Stimulated activated CD4-positive, alpha-beta T cell treated with anti-CD3 and anti-CD28 coated beads, Interleukin-1b, Interleukin-23, amount 100 ng/mL, for 24 hours (primary cell): ENCODE data around the gene GPR141.
"Not testable (repeated sequence)": the region's sequence is repeated elsewhere in the genome, so short reads cannot be mapped to it uniquely, and the experiment has no call there.

Experiments used
- DNase-seq, 4 experiments: peaks; one replicate each; pipeline ENCODE4 v3.0.0-alpha.2; 2020; ENCODE audit warnings: low read depth in 4 of 4, low spot score in 1 of 4

GPR141 gene

DNA sequence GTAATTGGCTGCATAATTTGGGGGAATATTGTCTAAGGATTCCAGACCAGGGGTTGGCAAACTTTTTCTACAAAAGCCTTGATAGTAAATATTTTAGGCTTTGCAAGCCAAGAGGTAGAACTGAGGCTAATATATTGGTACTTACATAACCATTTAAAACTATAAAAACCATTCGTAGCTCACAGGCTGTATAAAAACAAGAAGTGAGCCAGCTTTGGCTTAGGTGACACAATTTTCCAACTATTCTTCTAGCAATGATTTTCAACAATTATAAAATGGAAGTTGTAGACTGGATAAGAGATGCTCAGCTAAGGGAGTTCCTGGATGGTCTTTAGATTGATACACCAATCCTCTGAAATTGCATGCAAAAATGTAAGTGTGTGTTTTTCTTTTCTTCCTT lies 1.4 kb downstream of the GPR141 start:
- DNase-seq: no peak

DNA sequence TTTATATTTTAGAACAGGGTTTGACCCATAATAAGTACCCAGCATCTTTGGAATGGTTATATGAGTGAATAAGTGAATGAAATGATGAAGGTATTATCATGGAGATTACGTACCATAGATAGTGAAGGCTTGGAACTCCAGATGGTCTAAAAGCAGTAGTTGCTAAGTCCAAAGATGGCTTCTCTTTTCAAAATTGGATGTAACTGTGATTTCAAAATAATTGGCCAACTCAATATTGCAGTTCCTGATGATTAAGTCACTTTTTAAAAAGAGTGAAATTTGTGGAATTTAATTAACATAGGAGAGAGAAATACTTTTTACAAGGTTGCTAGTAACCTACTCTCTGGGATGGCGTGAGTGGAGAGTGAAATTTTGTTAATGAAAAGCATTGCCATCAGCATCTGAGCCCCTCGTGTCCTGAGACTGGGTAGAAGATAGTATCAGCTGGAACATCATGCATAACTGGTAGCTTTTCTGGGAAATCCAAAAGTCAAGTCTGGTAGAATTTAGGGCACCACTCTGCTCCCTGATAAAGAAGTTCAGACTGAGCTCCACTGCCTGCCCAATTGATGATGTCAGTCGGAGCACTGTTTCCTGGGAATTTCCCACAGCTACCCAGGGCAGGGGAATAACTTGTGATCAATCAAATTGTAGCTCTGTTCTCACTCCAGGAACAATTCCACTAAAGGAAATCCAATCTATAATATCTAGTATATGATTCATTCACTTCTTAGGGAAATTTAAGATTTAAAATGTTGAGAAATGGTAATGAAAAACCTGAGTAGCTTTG lies 3.2 kb downstream of the GPR141 start:
- no peak for DNase-seq

DNA sequence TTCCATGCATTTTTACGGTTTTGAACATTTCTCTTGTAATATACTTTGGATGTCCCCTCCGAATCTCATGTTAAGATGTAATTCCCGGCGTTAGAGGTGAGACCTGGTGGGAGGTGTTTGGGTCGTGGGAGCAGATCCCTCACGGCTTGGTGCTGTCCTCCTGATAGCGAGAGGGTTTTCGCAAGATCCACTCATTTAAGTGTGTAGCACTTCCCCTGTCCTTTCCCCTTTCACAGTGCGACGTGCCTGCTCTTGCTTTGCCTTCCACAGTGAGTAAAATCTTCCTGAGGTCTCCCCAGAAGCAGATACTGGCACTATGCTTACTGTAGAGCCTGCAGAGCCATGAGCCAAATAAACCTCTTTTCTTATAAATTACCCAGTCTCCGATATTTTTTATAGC lies 6.6 kb downstream of the GPR141 start:
- no peak for DNase-seq

DNA sequence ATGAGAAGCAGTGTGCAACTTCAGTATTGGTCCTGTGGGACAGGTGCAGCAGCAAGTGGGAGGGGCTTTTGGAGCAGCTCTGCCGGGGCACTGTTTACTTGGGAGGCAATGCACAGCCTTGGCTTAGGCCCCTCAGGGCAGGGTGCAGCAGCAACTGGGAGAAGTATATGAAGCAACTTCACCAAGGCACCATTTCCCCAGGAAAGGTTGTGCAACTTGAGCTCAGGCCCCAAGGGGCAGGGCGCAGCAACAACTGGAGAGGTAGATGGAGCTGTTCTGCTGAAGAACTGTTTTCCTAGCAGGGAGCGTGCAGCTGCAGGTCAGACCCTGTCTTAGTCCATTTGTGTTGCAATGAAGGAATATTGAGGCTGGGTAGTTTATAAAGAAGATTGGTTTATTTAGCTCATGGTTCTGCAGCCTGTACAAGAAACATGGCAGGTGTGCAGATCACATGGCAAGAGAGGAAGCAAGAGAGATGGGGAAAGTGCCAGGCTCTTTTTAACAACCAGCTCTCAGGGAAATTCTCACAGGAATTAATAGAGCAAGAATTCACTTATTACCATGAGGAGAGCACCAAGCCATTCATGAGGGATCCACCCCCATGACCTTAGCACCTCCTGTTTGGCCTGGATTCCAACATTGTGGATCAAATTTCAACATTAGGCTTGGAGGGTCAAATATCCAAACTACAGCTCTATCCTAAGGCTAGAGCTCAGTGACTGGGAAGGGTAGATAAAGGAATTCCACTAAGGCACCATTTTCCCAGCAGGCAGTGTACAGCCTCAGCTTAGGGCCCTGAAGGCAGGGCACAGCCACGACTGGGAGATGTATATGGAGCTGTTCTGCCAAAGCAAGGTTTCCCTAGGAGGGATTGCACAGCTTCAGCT lies 10.9 kb downstream of the GPR141 start:
- DNase-seq: no peak

DNA sequence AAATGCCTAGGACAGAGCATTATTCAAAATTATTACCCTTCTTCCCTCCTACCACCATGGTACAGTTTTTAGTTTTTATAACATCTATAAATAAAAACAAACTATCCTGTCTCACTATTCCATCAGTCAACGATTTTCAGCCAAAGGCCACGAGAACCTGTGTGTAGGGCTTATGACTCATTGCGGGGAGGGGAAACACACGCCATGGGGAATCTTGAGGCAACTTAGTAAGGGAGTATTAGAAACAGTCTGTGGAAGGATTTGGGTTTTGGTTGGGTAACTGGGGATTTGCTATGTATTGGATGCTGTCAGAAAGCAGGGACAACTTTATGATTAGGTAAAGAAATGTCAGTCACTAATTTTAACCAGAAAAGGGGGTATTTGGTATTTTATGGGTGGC lies 14.7 kb downstream of the GPR141 start:
- DNase-seq: no peak

DNA sequence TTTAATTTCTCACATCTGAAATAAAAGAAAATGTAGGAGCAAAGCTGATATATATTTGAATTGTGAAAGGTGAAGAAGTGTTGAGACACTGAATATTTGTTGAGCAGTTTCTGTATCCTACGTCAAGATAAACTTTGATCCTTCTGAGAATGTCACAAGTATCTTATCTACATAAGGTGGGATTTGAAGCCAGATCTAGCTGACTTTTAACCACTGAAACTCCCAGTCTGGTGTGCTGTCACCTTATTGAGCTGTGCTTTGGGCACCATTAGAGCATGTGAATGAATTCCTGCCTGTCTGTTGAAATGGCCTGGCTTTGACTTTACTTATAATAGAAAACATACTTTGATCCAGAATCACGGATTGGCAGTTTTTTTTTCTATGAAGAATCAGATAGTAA lies 15.2 kb downstream of the GPR141 start:
- DNase-seq: no peak

DNA sequence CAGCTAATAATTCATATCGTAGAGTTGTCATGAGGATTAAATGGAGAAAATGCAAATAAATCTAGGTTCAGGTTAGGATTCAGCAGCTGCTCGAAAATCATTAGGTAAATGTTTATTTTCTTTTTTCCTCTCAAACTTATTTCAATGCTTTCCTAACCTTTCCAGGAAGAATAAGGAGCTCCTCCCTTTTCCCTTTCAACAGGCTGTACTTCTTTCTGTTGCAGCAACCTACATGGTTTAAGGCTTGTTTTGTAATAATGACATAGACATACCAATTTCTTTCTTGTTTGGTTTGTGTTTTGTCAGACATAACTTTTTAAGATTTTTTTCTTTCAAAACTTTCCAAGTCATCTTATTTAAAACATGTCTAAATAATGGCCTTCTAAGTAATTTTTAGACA lies 18.2 kb downstream of the GPR141 start:
- no peak for DNase-seq

DNA sequence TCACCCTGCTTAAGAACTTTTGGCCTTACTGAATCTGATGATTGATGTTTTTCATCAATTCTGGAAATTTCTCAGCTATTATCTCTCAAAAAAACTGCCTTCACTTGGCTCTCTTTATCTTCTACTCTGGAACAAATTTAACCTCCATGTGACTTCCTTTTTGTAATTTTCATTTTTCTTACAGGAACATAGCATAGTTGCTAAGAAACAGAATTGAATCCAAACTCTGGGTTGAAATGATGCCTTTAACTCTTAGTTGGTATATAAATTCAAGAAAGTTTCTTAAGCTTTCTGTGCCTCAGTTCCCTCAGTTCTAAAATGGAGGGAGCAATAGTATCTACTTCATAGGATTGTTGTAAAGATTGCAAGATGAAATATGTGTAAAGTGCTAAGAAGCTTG lies 19.8 kb downstream of the GPR141 start:
- DNase-seq: no peak

DNA sequence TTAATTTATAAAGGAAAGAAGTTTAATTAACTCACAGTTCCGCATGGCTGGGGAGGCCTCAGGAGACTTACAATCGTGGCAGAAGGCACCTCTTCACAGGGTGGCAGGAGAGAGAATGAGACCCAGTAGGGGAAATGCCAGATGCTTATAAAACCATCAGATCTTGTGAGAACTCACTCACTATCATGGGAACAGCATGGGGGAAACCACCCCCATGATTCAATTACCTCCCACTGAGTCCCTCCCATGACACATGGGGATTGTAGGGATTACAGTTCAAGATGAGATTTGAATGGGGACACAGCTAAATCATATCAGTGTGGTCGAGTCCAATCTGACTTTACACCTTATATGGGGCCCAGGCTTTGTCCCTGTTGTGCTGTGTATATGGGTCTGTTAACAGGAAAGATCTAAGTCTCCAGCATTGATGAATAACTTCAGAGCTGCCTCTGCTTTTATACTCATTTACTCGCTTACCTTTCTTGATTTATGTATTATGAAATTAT lies 20.8 kb downstream of the GPR141 start:
- DNase-seq: not testable (repeated sequence)

DNA sequence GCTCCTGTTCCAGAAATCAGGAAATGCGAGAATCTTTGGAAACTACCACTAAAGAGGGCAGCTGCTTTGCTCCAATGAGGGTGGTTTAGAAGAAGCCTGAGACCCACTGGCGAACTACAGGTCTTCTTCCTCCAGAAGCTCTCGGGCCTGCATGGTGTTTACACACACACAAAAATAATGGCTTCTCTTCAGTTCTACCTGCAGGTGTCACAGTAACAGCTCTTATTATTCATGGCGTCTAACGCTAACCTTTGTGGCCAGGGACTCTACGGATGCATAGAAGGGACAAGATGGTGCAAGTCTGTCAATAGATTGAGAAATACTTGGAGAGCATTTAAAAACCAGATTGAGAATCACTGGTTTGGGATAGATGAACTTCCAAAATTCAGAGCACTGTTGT lies 22.4 kb downstream of the GPR141 start:
- no peak for DNase-seq

DNA sequence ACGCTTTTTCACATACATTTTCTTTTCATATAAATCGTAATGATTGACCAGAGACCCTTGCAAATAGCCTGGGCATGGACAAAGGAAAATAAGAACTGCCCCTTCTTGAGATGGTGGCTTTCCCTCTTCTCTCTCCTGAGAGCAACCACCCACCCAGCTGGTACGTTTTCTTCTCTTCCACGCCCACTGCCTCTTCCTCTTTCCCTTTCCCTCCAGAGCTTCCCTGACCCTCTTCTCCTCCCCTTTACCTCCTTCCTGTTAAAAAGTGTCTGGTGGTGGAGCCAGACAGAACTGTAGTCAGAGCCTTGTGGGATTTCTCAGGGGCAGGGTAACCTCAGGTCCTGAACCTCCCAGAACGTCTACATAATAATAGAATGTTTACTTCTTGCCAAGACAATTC lies 23.2 kb downstream of the GPR141 start:
- DNase-seq: no peak

DNA sequence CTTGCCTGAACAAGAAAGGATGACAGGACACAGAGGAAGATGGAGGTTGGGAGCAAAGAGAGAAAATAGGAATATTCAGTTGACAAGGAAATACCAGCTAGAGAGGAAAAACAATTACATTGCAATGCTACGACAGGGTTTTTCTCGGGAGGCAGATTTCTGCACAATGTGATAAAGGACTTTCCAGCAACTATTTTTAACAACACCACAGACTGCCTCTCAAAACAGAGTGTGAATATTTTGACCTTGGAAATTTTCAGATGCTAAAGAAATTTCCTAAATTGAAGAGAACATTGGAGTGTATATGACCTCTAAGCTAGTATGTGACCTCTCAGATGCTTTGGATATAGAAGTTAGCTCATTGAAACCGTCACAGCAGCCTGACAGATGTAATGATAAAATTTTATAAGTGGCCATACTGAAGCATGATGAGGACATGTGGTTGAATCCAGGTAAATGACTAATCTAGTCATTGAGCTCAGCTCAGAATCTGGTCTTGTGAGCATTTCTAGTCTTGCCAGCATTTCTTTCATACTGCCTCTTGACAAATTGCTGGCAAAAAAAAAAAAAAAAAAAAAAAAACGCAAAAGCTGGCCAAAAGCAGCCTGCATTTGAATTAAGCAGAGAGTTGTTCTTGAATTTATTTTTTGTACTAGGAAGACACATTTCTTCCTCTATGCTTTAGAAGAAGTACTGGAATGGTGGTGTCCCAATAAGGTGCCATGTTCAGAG lies 24.4 kb downstream of the GPR141 start:
- DNase-seq: no peak

DNA sequence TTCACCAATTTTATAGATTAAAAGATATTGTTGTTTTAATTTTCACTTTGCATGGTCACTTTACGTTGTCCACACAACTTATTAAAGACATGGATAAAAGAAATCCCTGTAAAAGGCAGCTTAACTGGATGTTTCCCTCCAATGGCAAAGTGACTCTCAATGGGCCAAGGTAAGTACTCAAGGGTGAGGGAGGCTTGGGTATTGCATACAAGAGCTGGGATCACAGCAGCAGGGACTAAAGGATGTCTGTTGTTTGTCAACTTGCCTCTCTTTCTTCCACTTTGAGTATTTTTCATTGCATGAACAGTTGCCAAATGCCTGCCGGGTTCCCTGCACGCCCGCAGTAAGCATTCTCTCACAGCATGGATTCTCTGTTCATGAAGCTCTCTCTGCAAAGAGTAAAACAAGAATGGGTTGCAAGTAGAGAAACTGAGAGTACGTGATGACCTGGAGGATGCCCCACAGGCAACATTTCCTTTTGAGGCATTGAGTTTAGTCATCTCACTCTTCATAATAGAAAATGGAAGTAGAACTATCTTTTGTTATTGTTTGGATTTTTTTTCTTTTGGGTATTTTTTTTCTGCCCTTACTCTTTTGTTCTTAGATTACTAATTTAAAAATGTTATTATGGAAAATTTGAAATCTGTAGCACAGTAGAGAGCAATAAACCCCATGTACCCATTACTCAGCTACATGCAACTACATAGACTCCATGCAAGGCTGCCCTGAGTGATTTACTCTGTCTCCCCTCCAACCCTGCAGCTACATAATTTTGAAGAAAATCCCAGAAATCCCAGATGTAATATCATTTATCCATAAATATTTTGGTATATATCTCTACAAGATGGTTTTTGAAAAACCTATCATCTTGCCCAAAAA lies 26.3 kb downstream of the GPR141 start:
- no peak for DNase-seq

DNA sequence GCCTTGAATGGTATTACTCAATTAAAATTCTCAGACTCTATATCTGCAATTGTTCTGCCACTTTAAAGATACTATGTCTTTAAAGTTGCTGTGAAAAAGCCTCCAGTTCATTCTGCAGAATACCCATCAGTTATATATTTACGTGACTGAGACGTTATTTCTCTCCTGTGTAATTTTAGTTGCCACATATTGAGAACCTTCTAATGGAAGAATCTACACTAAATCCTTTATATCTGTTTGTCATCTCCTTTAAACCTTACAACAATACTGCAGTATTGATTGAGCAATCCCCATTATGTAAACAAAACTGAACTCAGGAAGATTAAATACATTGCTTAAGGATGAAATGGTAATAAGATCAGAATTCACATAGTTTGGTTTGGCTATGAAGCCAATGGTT lies 30.0 kb downstream of the GPR141 start:
- no peak for DNase-seq

DNA sequence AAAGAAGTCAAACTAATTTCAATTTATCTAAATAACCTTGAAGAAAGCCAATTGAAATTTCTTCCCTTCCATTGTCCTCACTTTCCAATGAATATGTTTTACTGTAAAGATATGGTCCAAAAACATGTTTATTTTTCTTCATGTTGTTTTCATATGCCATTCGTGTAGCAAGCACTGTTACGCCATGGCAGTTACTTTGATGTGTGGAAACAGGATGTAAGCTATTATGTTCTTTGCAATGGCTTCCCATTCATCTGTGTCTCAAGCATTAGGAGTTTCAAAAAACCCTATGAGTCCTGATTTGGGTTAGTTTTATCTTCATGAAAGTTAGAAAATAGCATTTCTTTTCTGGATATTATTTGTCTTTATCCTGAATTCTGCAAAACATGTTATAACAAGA lies 31.0 kb downstream of the GPR141 start:
- DNase-seq: no peak

DNA sequence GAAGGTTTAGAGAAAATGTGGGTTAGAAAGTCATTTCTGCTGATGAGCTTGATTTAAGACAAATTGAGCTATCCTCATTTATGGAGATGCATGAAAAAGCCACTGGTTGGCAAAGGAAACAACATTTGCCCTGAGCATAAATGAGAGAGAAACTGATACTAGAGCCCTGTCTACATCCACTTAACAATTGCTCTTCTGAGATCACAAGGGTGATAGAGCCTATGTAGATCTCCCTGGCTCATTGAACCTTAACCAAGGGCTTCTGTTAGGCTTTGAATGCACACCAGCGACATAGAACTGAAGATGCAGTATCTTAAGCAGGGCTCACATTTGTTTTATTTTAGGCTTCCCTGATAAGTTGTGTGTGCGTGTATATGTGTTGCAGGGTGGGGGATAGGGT lies 35.0 kb downstream of the GPR141 start:
- no peak for DNase-seq

DNA sequence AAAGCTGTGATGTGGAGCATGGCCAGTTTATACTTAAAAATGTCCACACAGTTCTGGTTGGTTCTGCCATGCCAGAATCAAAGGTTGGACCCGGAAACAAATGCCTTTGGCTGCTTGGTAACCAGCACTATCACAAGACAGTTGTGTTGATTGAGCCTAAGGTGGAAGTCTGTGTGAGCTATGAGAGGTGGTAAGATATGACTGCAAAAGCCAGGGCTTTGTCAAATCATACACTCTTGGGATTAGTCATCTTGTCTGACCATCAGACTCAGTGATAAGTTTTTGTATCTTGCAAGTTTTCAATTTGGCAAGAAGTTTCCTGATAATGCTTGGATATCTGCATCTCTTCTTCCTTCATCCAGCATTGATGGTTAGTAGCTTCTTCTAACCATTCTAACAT lies 35.5 kb downstream of the GPR141 start:
- DNase-seq: no peak

DNA sequence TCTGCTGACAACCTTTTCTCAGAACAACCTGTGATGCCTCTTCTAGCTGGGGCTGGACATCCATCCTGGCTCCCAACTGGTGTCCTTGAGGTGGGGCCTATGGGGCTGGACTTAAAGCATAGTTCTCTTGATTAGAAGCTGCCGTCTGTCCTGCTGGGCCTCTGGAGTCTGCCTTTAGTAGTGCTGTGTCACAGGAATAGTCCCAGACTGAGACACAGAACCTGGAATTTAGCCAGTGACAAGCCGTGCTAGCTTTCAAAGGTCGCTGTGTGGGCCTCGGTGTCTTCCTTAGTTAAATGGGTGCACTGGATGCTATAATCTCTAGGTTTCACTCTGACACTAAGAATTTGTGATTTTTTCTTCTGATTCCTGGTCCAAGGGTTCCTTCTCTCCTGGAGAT lies 41.2 kb downstream of the GPR141 start:
- no peak for DNase-seq

DNA sequence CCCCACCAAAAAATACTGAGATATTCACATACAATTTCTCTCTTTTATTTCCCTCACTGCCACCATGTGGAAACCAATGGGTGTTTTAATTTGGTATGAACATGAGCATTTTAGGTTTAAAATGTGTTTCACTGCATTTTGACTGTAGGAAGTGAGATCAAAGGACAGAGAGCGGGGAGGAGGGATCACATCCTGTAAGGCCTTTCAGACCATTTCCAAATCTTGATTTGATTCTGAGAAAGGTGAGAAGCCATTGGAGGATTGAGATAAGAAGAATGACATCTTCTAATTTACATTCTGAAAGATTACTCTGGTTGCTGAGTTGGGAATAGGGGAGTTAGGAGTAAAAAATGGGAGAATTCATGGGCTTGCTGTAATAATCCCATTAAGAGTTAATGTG lies 42.5 kb downstream of the GPR141 start:
- DNase-seq: no peak

DNA sequence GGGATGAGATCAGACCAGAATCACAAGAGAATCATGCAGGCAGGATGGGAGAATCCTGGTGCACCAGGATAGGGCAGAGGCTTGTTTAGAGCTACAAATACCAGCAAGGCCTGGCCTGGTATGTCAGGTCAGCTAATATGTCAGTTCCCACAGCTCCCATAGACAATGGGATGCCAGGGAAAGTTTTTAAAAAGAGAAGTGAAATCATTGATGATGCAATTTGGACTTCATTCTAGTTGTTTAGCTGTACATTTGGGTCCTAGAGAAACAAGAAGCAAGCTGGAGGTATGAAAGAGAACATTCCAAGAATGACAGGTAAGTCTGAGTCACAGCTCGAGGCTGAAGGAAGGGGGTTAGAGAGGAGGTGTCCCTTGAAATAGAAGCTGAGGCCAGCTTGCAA lies 45.2 kb downstream of the GPR141 start:
- DNase-seq: no peak

DNA sequence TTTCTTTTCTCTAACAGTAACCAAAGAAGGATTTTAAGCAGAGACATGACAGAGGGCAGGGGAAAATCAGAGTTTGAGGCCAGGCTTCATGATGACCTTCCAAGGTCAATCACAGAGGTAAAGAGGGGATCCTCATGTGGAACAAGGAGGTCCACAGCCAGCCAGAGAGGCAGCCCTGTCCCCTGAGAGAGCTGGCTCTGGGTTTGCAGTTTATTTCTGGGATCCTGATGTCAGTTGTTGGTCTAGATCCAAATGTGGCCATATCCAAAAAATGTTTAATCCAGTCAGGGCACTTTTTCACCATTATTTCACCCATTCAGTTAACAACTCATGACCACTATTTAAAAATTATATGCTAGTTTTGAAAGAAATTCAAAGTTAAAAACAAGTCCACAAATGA lies 45.6 kb downstream of the GPR141 start:
- DNase-seq: no peak
